HG02759 (cell line): Measurements from ENCODE around the gene NTF4.
"Not testable (repeated sequence)": the region's sequence is repeated elsewhere in the genome, so short reads cannot be mapped to it uniquely, and the experiment has no call there.

Experiments
- ATAC-seq: cut with Tn5 transposase; IDR thresholded peaks from one replicate; pipeline ENCODE4 v1.9.1; 2021; ENCODE audit warnings: mild to moderate bottlenecking, moderate library complexity; ENCODE audit not compliant: unreplicated experiment

The NTF4 gene

GRCh38 chr19:49024233-49024632 is 40.4 kb downstream of the NTF4 start, which contains the start of gene CGB3:
CGB3 (minus strand) TSS chr19:49024333; CDS start chr19:49023971, 362 bp downstream.
- not testable (repeated sequence) for ATAC-seq

GRCh38 chr19:49022116-49022515 is 42.5 kb downstream of the NTF4 start:
- no peak for ATAC-seq

GRCh38 chr19:49020931-49021895 is 43.4 kb downstream of the NTF4 start:
- ATAC-seq = no peak

GRCh38 chr19:49020342-49020741 is 44.3 kb downstream of the NTF4 start:
- ATAC-seq = no peak

- ATAC-seq = no peak
Measured at GRCh38 chr19:49019242-49019932, 45.2 kb downstream of the NTF4 start.

GRCh38 chr19:49018388-49019241 is 46.0 kb downstream of the NTF4 start:
- ATAC-seq = not testable (repeated sequence)

- peak; percentile 54 for ATAC-seq
Measured at GRCh38 chr19:49017666-49018351, 46.8 kb downstream of the NTF4 start.

GRCh38 chr19:49017041-49017665 is 47.5 kb downstream of the NTF4 start, which contains the start of gene LHB:
LHB (minus strand) TSS chr19:49017091; CDS start chr19:49017081, 10 bp downstream.
- ATAC-seq = no peak

- ATAC-seq = no peak
Measured at GRCh38 chr19:49016067-49016839, 48.4 kb downstream of the NTF4 start.

- no peak for ATAC-seq
Measured at GRCh38 chr19:49014870-49015255, 49.8 kb downstream of the NTF4 start.

- ATAC-seq = no peak
Measured at GRCh38 chr19:49014123-49014869, 50.3 kb downstream of the NTF4 start.

GRCh38 chr19:49011194-49011593 is 53.4 kb downstream of the NTF4 start:
- ATAC-seq = no peak
